Measurements from ENCODE around the gene PRKACB. TPM values are rescaled to one million over a fixed set of nuclear protein-coding genes. Genes with fewer than 3 reads are reported as not detected.

The PRKACB gene
- total RNA-seq, 2 experiments from 2014 or later: 49.7 to 52.4 TPM

- intact Hi-C loops (cut with DNase I, micrococcal nuclease): no loop called here
These were observed 35.0 kb upstream of the PRKACB start for GRCh38 chr1:84108900-84109578.

GRCh38 chr1:84110629-84111028 lies 33.4 kb upstream of the PRKACB start:
- no peak for TF ChIP-seq CTCF (IDR thresholded peaks at IDR 0.05)
- no peak for DNase-seq
- Mint-ChIP-seq H3K27me3 (no peaks in the 10 kb centered on the region), H3K36me3 (ENCODE audit: low read depth) (no peaks in the 10 kb centered on the region), H3K9me3 (peaks cover 9% of the 10 kb centered on the region), H3K4me3 (no peak overlapping the region), H3K4me1 (ENCODE audit: low read depth) (no peaks in the 10 kb centered on the region), H3K27ac (no peak overlapping the region)
- Histone ChIP-seq H3K27me3 (ENCODE audit: control insufficient read depth in 1 of 2, insufficient read depth in 2 of 2, low read length in 2 of 2) (no peaks in the 10 kb centered on the region), H3K36me3 (ENCODE audit: insufficient read depth, low read length) (no peaks in the 10 kb centered on the region), H3K27ac (ENCODE audit: low read depth in 1 of 2, low read length in 2 of 2) (no peak overlapping the region), H3K9me3 (ENCODE audit: control insufficient read depth in 1 of 2, insufficient read depth in 1 of 2, low read length in 2 of 2) (peaks cover 0 to 4% of the 10 kb centered on the region in 2 experiments), H3K4me3 (ENCODE audit: low read length) (no peak overlapping the region), H3K4me1 (ENCODE audit: insufficient read depth, low read length) (no peaks in the 10 kb centered on the region)
- ChIA-PET CTCF (no interaction called here), POLR2A (no interaction called here)
- intact Hi-C loops (cut with DNase I, micrococcal nuclease): loop anchor here in 1 of 2 experiments (10.0 kb wide), 1 partner anchor 1336 kb away; no protein-coding TSS in a partner anchor
- ATAC-seq (ENCODE audit: poor library complexity): no peak

More at GRCh38 chr1:84108900-84109578, 35.0 kb upstream of the PRKACB start:
- Mint-ChIP-seq H3K27ac (no peak overlapping the region), H3K27me3 (no peaks in the 10 kb centered on the region), H3K9me3 (peaks cover 9% of the 10 kb centered on the region), H3K36me3 (ENCODE audit: low read depth) (no peaks in the 10 kb centered on the region), H3K4me3 (no peak overlapping the region), H3K4me1 (ENCODE audit: low read depth) (no peaks in the 10 kb centered on the region)
- DNase-seq (no peak), ATAC-seq (ENCODE audit: poor library complexity) (no peak)
- Histone ChIP-seq H3K4me3 (ENCODE audit: low read length) (no peak overlapping the region), H3K9me3 (ENCODE audit: control insufficient read depth in 1 of 2, insufficient read depth in 1 of 2, low read length in 2 of 2) (peaks cover 0 to 4% of the 10 kb centered on the region in 2 experiments), H3K4me1 (ENCODE audit: insufficient read depth, low read length) (no peaks in the 10 kb centered on the region), H3K27ac (ENCODE audit: low read depth in 1 of 2, low read length in 2 of 2) (no peak overlapping the region), H3K27me3 (ENCODE audit: control insufficient read depth in 1 of 2, insufficient read depth in 2 of 2, low read length in 2 of 2) (no peaks in the 10 kb centered on the region), H3K36me3 (ENCODE audit: insufficient read depth, low read length) (no peaks in the 10 kb centered on the region)
- ChIA-PET POLR2A (no interaction called here), CTCF (no interaction called here)
- no peak for TF ChIP-seq CTCF (IDR thresholded peaks at IDR 0.05)

- no peak overlapping the region for H3K4me3 ChIP-seq (ENCODE audit: low read length)
- intact Hi-C loops (cut with DNase I, micrococcal nuclease): loop anchor here in 1 of 2 experiments (10.0 kb wide), 1 partner anchor 1342 kb away; no protein-coding TSS in a partner anchor
- ATAC-seq (ENCODE audit: poor library complexity) (no peak), DNase-seq (no peak)
- H3K27ac Mint-ChIP-seq: no peak overlapping the region
- H3K4me1 ChIP-seq (ENCODE audit: insufficient read depth, low read length): no peaks in the 10 kb centered on the region
- H3K27me3 Mint-ChIP-seq: no peaks in the 10 kb centered on the region
- H3K4me3 Mint-ChIP-seq: no peak overlapping the region
- H3K4me1 Mint-ChIP-seq (ENCODE audit: low read depth): peaks cover 16% of the 10 kb centered on the region
- TF ChIP-seq CTCF (IDR thresholded peaks at IDR 0.05): no peak
- no peaks in the 10 kb centered on the region for H3K9me3 Mint-ChIP-seq
- POLR2A ChIA-PET: interaction anchor here (0.6 kb wide), 1 partner anchor 25 kb away, joined by 5 read pairs; no protein-coding TSS in a partner anchor
- no peaks in the 10 kb centered on the region for H3K9me3 ChIP-seq (ENCODE audit: control insufficient read depth in 1 of 2, insufficient read depth in 1 of 2, low read length in 2 of 2)
- CTCF ChIA-PET: no interaction called here
- H3K27ac ChIP-seq (ENCODE audit: low read depth in 1 of 2, low read length in 2 of 2): no peak overlapping the region
- no peaks in the 10 kb centered on the region for H3K36me3 Mint-ChIP-seq (ENCODE audit: low read depth)
- no peaks in the 10 kb centered on the region for H3K27me3 ChIP-seq (ENCODE audit: control insufficient read depth in 1 of 2, insufficient read depth in 2 of 2, low read length in 2 of 2)
- H3K36me3 ChIP-seq (ENCODE audit: insufficient read depth, low read length): no peaks in the 10 kb centered on the region
These were observed 27.5 kb upstream of the PRKACB start for GRCh38 chr1:84116558-84116957.

Data from CD4-positive, alpha-beta T cell (primary cell).